Natural killer cell (primary cell): Measurements from ENCODE around the gene CKAP4. TPM values are rescaled to one million over a fixed set of nuclear protein-coding genes. Genes with fewer than 3 reads are reported as not detected.

Source experiments
- ATAC-seq, 3 donors: fragments of 150-1000 bp in 2 of 3; fragments of 200-7000 bp in 1 of 3; cut with Tn5 transposase; 1 replicate in 1 of 3; 2 replicates in 2 of 3; pipeline ENCODE4 v1.10.0; 2021; ENCODE audit warnings: mild to moderate bottlenecking in 2 of 3, moderate library complexity in 2 of 3
- DNase-seq, 2 donors: peaks; one replicate each; pipeline versions ENCODE4 v3.0.0 to v3.0.0-alpha.2; 2013 to 2021; ENCODE audit warnings: mixed read lengths in 1 of 2
- H3K27ac ChIP-seq: one replicate; pipeline ENCODE4 v1.5.1; 2013; ENCODE audit warnings: mild to moderate bottlenecking, low read length
- H3K27me3 ChIP-seq: one replicate; pipeline ENCODE4 v1.6.1; 2013; ENCODE audit warnings: low read length; ENCODE audit not compliant: control insufficient read depth, insufficient read depth
- H3K36me3 ChIP-seq: one replicate; pipeline ENCODE4 v1.6.1; 2013; ENCODE audit warnings: low read length; ENCODE audit not compliant: control insufficient read depth, insufficient read depth
- H3K4me1 ChIP-seq: one replicate; pipeline ENCODE4 v1.6.1; 2013; ENCODE audit warnings: low read length; ENCODE audit not compliant: control insufficient read depth, insufficient read depth
- H3K4me3 ChIP-seq: one replicate; pipeline ENCODE4 v1.5.1; 2013; ENCODE audit warnings: low read length
- H3K9me3 ChIP-seq: one replicate; pipeline ENCODE4 v1.6.1; 2013; ENCODE audit warnings: low read length; ENCODE audit not compliant: control insufficient read depth, insufficient read depth
- H3K27ac Mint-ChIP-seq, 2 donors: one replicate each; pipeline ENCODE4 v1.8.0; 2022; ENCODE audit warnings: mild to moderate bottlenecking in 2 of 2, mixed read lengths in 2 of 2, moderate library complexity in 1 of 2
- H3K27me3 Mint-ChIP-seq, 2 donors: one replicate each; pipeline ENCODE4 v1.8.0; 2022; ENCODE audit warnings: low read depth in 2 of 2, mixed read lengths in 2 of 2
- H3K36me3 Mint-ChIP-seq: one replicate; pipeline ENCODE4 v1.8.0; 2022; ENCODE audit warnings: mixed read lengths
- H3K4me1 Mint-ChIP-seq, 2 donors: one replicate each; pipeline ENCODE4 v1.8.0; 2022; ENCODE audit warnings: mixed read lengths in 2 of 2
- H3K4me3 Mint-ChIP-seq: one replicate; pipeline ENCODE4 v1.8.0; 2022; ENCODE audit warnings: mild to moderate bottlenecking, moderate library complexity, mixed read lengths
- H3K9me3 Mint-ChIP-seq, 2 donors: one replicate each; pipeline ENCODE4 v1.8.0; 2022; ENCODE audit warnings: mixed read lengths in 2 of 2
- WGBS: methylation state at CpG from one replicate; pipeline ENCODE4 v1.1.7; 2013; ENCODE audit warnings: missing lambda C conversion rate; ENCODE audit not compliant: insufficient coverage; 5-methylcytosine and 5-hydroxymethylcytosine counted together
- intact Hi-C: fragments of 100-400 bp; cut with micrococcal nuclease; formaldehyde crosslinking; loops from one replicate; pipeline ENCODE4 v1.14.2; 2022
- total RNA-seq, 4 donors: library from RNA; stranded (reverse); fragments of 120-200 nt in 1 of 4; gene quantifications; one replicate each; pipeline versions ENCODE4 v1.2.3 to v1.2.4, GENCODE V29; 2013 to 2022
- TF ChIP-seq, protein P1 (sequence below): fragments of 200-600 bp; IDR thresholded peaks from one replicate; pipeline ENCODE4 v1.8.0; 2022; ENCODE audit warnings: antibody characterized with exemption

Gene CKAP4
- total RNA-seq, 3 donors from 2014 or later (not counting 1 experiment from before 2014, with no cell fraction given) = 2.0 to 19.4 (median 2.0) TPM

DNA sequence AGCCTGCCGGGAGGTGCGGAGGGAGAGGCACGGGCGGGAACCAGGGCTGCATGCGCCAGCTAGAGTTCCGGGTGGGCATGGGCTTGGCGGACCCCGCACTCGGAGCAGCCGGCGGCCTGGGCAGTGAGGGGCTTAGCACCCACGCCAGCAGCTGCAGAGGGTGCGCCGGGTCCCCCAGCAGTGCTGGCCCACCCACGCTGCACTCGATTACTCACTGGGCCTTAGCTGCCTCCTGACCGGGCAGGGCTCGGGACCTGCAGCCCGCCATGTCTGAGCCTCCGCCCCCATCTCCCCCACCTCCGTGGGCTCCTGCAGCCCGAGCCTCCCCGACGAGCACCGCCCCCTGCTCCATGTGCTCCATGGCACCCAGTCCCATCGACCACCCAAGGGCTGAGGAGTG is 14.8 kb downstream of the CKAP4 start:
- Mint-ChIP-seq H3K36me3 (no peaks in the 10 kb centered on the region), H3K27ac (no peak overlapping the region), H3K4me3 (no peak overlapping the region), H3K4me1 (no peaks in the 10 kb centered on the region), H3K9me3 (no peaks in the 10 kb centered on the region), H3K27me3 (peaks cover 3 to 15% of the 10 kb centered on the region in 2 donors)
- H3K36me3 ChIP-seq = no peaks in the 10 kb centered on the region
- DNase-seq = no peak
- TF ChIP-seq, protein P1, sequence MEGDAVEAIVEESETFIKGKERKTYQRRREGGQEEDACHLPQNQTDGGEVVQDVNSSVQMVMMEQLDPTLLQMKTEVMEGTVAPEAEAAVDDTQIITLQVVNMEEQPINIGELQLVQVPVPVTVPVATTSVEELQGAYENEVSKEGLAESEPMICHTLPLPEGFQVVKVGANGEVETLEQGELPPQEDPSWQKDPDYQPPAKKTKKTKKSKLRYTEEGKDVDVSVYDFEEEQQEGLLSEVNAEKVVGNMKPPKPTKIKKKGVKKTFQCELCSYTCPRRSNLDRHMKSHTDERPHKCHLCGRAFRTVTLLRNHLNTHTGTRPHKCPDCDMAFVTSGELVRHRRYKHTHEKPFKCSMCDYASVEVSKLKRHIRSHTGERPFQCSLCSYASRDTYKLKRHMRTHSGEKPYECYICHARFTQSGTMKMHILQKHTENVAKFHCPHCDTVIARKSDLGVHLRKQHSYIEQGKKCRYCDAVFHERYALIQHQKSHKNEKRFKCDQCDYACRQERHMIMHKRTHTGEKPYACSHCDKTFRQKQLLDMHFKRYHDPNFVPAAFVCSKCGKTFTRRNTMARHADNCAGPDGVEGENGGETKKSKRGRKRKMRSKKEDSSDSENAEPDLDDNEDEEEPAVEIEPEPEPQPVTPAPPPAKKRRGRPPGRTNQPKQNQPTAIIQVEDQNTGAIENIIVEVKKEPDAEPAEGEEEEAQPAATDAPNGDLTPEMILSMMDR = no peak
- no peaks in the 10 kb centered on the region for H3K4me1 ChIP-seq
- no peak for ATAC-seq
- no peak overlapping the region for H3K4me3 ChIP-seq
- WGBS = 96% methylated on average over 26 of the region's 26 CpGs
- intact Hi-C loops = no loop called here
- no peaks in the 10 kb centered on the region for H3K9me3 ChIP-seq
- no peaks in the 10 kb centered on the region for H3K27me3 ChIP-seq
- H3K27ac ChIP-seq = no peak overlapping the region

DNA sequence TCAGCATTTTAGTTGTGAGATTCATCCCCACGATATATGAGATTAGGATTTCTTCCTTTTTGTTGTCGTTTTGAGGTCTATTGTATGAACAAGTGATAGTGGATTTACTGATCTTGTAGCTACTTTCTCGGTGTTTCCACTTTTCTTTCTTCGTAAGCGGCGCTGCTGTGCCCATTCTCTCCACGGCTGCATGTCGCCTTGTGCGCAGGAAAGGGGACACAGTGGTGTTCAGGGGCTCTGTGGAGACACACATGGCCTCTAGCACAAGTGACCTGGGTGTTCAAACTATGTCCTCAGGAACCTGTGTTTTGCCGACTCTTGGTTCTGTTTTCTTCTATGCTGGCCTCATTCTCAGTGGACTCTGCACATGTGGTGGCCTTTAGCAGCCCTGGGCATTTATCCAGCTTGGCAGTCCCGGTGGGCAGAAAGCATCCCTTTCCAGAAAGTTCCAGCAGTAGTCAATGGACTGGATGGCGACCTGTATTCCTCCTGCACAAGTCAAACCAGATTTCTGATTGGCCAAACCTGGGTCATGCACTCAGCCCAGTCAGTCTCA is 18.7 kb downstream of the CKAP4 start:
- H3K36me3 ChIP-seq = no peaks in the 10 kb centered on the region
- DNase-seq (no peak), ATAC-seq (no peak)
- no peaks in the 10 kb centered on the region for H3K27me3 ChIP-seq
- H3K36me3 Mint-ChIP-seq = no peaks in the 10 kb centered on the region
- no peak overlapping the region for H3K27ac Mint-ChIP-seq
- no peak overlapping the region for H3K27ac ChIP-seq
- intact Hi-C loops = no loop called here
- WGBS = 82% methylated on average over 12 of the region's 12 CpGs
- no peak overlapping the region for H3K4me3 ChIP-seq
- H3K9me3 Mint-ChIP-seq = no peaks in the 10 kb centered on the region
- H3K9me3 ChIP-seq = no peaks in the 10 kb centered on the region
- H3K4me1 ChIP-seq = peaks cover 6% of the 10 kb centered on the region
- TF ChIP-seq, protein P1 = no peak
- H3K4me3 Mint-ChIP-seq = no peak overlapping the region
- H3K4me1 Mint-ChIP-seq = peaks cover 0 to 2% of the 10 kb centered on the region in 2 donors
- H3K27me3 Mint-ChIP-seq = peaks cover 3 to 15% of the 10 kb centered on the region in 2 donors

DNA sequence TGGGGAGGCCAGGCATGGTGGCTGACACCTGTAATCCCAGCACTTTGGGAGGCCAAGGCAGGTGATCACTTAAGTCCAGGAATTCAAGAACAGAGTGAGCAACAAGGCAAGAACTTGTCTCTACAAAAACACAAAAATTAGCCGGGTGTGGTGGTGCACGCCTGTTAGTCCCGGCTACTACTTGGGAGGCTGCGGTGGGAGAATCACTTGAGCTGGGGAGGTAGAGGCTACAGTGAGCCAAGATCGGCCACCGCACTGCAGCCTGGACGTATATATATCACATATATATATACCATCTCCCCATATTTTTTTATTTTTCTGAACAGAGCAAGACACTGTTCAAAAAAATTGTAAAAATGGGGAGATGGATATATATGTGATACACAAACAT is 19.5 kb downstream of the CKAP4 start:
- H3K27me3 Mint-ChIP-seq = peaks cover 3 to 15% of the 10 kb centered on the region in 2 donors
- TF ChIP-seq, protein P1 = no peak
- no peaks in the 10 kb centered on the region for H3K36me3 Mint-ChIP-seq
- no peaks in the 10 kb centered on the region for H3K36me3 ChIP-seq
- 69% methylated on average over 4 of the region's 7 CpGs for WGBS
- H3K27ac Mint-ChIP-seq = no peak overlapping the region
- H3K4me3 ChIP-seq = no peak overlapping the region
- H3K27me3 ChIP-seq = no peaks in the 10 kb centered on the region
- no peaks in the 10 kb centered on the region for H3K9me3 ChIP-seq
- H3K4me3 Mint-ChIP-seq = no peak overlapping the region
- intact Hi-C loops = no loop called here
- H3K27ac ChIP-seq = no peak overlapping the region
- peaks cover 6% of the 10 kb centered on the region for H3K4me1 ChIP-seq
- peaks cover 0 to 5% of the 10 kb centered on the region in 2 donors for H3K4me1 Mint-ChIP-seq
- ATAC-seq (no peak), DNase-seq (no peak)
- H3K9me3 Mint-ChIP-seq = no peaks in the 10 kb centered on the region
